ENCODE measurements around the gene P2RX7. TPM values are rescaled to one million over a fixed set of nuclear protein-coding genes. Genes with fewer than 3 reads are reported as not detected.
"Not testable (repeated sequence)": the region's sequence is repeated elsewhere in the genome, so short reads cannot be mapped to it uniquely, and the experiment has no call there.

The P2RX7 gene
- polyA plus RNA-seq, 3 donors = 12.3 to 66.3 (median 20.5) TPM

DNA sequence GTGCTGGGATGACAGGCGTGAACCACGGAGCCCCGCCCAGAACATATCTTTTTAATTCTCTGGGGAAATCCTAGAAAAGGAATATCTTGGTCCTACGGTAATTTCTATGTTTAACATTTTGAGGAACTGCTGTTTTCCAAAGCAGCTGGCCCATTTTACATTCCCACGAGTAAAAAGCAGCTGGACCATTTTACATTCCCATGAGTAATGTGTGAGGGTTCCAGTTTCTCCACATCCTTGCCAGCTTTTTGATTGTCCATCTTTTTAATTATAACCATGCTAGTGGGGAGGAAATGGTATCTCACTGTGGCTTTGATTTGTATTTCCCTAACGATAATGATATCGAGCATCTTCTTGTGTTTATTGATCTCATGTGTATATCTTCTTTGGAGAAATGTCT lies 72.8 kb downstream of the P2RX7 start:
- TF ChIP-seq CTCF (IDR thresholded peaks at IDR 0.05) = no peak
- Mint-ChIP-seq H3K27ac (peak overlapping the region in 1 of 7 donors; percentile 35), H3K27me3 (ENCODE audit: low read depth in 3 of 3) (no peaks in the 10 kb centered on the region), H3K9me3 (peaks cover 0 to 4% (median 0%) of the 10 kb centered on the region in 7 donors), H3K4me3 (no peak overlapping the region), H3K4me1 (peaks cover 22% of the 10 kb centered on the region), H3K36me3 (peaks cover 2 to 3% of the 10 kb centered on the region in 2 donors)
- no peak overlapping the region for H3K9ac ChIP-seq (ENCODE audit: insufficient read depth, low read length, poor library complexity, severe bottlenecking)
- no peak overlapping the region for H3K27ac ChIP-seq (ENCODE audit: low read depth in 1 of 2, low read length in 2 of 2)
- H3K79me2 ChIP-seq (ENCODE audit: insufficient read depth, low read length) = peaks cover 5% of the 10 kb centered on the region
- H3K4me3 ChIP-seq (replicated peaks in 1 of 3; ENCODE audit: low read depth in 2 of 3, low read length in 3 of 3) = no peak overlapping the region
- 100% methylated on average over 1 of the region's 7 CpGs for WGBS (ENCODE audit: insufficient coverage)
- H3K4me1 ChIP-seq (ENCODE audit: control insufficient read depth in 1 of 2, insufficient read depth in 2 of 2, low read length in 2 of 2) = peaks cover 10 to 16% of the 10 kb centered on the region in 2 donors
- intact Hi-C loops (cut with micrococcal nuclease) = no loop called here
- H3K36me3 ChIP-seq (replicated peaks in 1 of 2; ENCODE audit: control insufficient read depth in 1 of 2, insufficient read depth in 2 of 2, low read length in 2 of 2) = no peaks in the 10 kb centered on the region
- H3K4me2 ChIP-seq (replicated peaks; ENCODE audit: extremely low read depth, low read length, poor library complexity, severe bottlenecking) = no peak overlapping the region
- H3K27me3 ChIP-seq (ENCODE audit: control insufficient read depth in 2 of 2, insufficient read depth in 2 of 2, low read length in 2 of 2) = no peaks in the 10 kb centered on the region
- H2AFZ ChIP-seq (ENCODE audit: insufficient read depth, low read depth, low read length, poor library complexity, severe bottlenecking) = no peak overlapping the region
- no peaks in the 10 kb centered on the region for H3K9me3 ChIP-seq (replicated peaks in 1 of 2; ENCODE audit: control insufficient read depth in 1 of 2, insufficient read depth in 1 of 2, low read length in 2 of 2)
- no peak for DNase-seq
- H4K20me1 ChIP-seq (ENCODE audit: insufficient read depth, low read length) = no peaks in the 10 kb centered on the region

- Histone ChIP-seq H3K79me2 (ENCODE audit: insufficient read depth, low read length) (peaks cover 33% of the 10 kb centered on the region), H3K4me1 (ENCODE audit: control insufficient read depth in 1 of 2, insufficient read depth in 2 of 2, low read length in 2 of 2) (peaks cover 36 to 43% of the 10 kb centered on the region in 2 donors)
- peaks cover 9 to 17% of the 10 kb centered on the region in 2 donors for H3K36me3 Mint-ChIP-seq
- H3K9me3 ChIP-seq (replicated peaks in 1 of 2; ENCODE audit: control insufficient read depth in 1 of 2, insufficient read depth in 1 of 2, low read length in 2 of 2); H3K4me3 ChIP-seq (replicated peaks in 1 of 3; ENCODE audit: low read depth in 2 of 3, low read length in 3 of 3); H2AFZ ChIP-seq (ENCODE audit: insufficient read depth, low read depth, low read length, poor library complexity, severe bottlenecking); H3K27me3 ChIP-seq (ENCODE audit: control insufficient read depth in 2 of 2, insufficient read depth in 2 of 2, low read length in 2 of 2); H3K4me3 Mint-ChIP-seq; intact Hi-C loops (cut with micrococcal nuclease); DNase-seq; H3K4me2 ChIP-seq (replicated peaks; ENCODE audit: extremely low read depth, low read length, poor library complexity, severe bottlenecking); H4K20me1 ChIP-seq (ENCODE audit: insufficient read depth, low read length); H3K27me3 Mint-ChIP-seq (ENCODE audit: low read depth in 3 of 3); H3K27ac ChIP-seq (ENCODE audit: low read depth in 1 of 2, low read length in 2 of 2); H3K9me3 Mint-ChIP-seq; H3K36me3 ChIP-seq (replicated peaks in 1 of 2; ENCODE audit: control insufficient read depth in 1 of 2, insufficient read depth in 2 of 2, low read length in 2 of 2); H3K9ac ChIP-seq (ENCODE audit: insufficient read depth, low read length, poor library complexity, severe bottlenecking): not testable (repeated sequence)
- H3K27ac Mint-ChIP-seq = peak overlapping the region in 2 of 7 donors; percentile 50 to 89
- H3K4me1 Mint-ChIP-seq = peaks cover 41% of the 10 kb centered on the region
- WGBS (ENCODE audit: insufficient coverage) = 100% methylated on average over 4 of the region's 10 CpGs
Observed at GRCh38 chr12:121208571-121208970, 75.9 kb downstream of the P2RX7 start.
